WTC11 (cell line): ENCODE results near the gene CSRNP3. TPM values are rescaled to one million over a fixed set of nuclear protein-coding genes. Genes with fewer than 3 reads are reported as not detected.

Experiments
- ATAC-seq: fragments of 200-7000 bp; cut with Tn5 transposase; 2 replicates; pipeline ENCODE4 v1.10.0; 2021; ENCODE audit warnings: mild to moderate bottlenecking, moderate library complexity
- CTCF ChIA-PET: fragments of 300-600 bp; sonication (Branson Sonifier 250); formaldehyde crosslinking; loops from one replicate; lab custom pipeline; 2021; ENCODE audit warnings: antibody characterized with exemption; lab: Charles Lee
- POLR2A ChIA-PET: fragments of 350-600 bp; sonication (Branson Sonifier 250); formaldehyde crosslinking; loops from one replicate; lab custom pipeline; 2021; ENCODE audit warnings: antibody characterized with exemption; lab: Charles Lee
- DNase-seq: peaks from one replicate; pipeline ENCODE4 v3.0.0; 2021; ENCODE audit warnings: low spot score
- H3K27ac Mint-ChIP-seq: 2 replicates; pipeline ENCODE4 v1.8.0; 2021; ENCODE audit warnings: mixed read lengths
- H3K27me3 Mint-ChIP-seq: 2 replicates; pipeline ENCODE4 v1.8.0; 2021; ENCODE audit warnings: low read depth, mild to moderate bottlenecking, moderate library complexity, mixed read lengths
- H3K36me3 Mint-ChIP-seq: 2 replicates; pipeline ENCODE4 v1.8.0; 2021; ENCODE audit warnings: mixed read lengths
- H3K4me1 Mint-ChIP-seq: 2 replicates; pipeline ENCODE4 v1.8.0; 2022; ENCODE audit warnings: mixed read lengths
- H3K4me3 Mint-ChIP-seq: 2 replicates; pipeline ENCODE4 v1.8.0; 2021; ENCODE audit warnings: mild to moderate bottlenecking, moderate library complexity, mixed read lengths
- H3K9me3 Mint-ChIP-seq: 2 replicates; pipeline ENCODE4 v1.8.0; 2021; ENCODE audit warnings: mixed read lengths
- ELF4 ChIP-seq: sonication (generic); formaldehyde crosslinking; IDR thresholded peaks from 2 replicates; pipeline ENCODE4 v1.8.1; 2022; ENCODE audit warnings: low read depth, mild to moderate bottlenecking, moderate library complexity, missing genetic modification reagents
- EMX1 ChIP-seq: fragments of 250-450 bp; sonication (Bioruptor Pico); IDR thresholded peaks from 2 replicates; pipeline ENCODE4 v1.8.0; 2021; ENCODE audit warnings: mild to moderate bottlenecking
- GABPB1 ChIP-seq: sonication (generic); formaldehyde crosslinking; IDR thresholded peaks from 2 replicates; pipeline ENCODE4 v1.8.1; 2023; ENCODE audit warnings: mild to moderate bottlenecking, missing genetic modification reagents
- RORB ChIP-seq: fragments of 250-450 bp; sonication (Bioruptor Pico); IDR thresholded peaks from 2 replicates; pipeline ENCODE4 v1.9.0; 2021; ENCODE audit warnings: mild to moderate bottlenecking
- SMAD4 ChIP-seq: sonication (generic); formaldehyde crosslinking; IDR thresholded peaks from 2 replicates; pipeline ENCODE4 v1.8.0; 2022; ENCODE audit warnings: mild to moderate bottlenecking, missing genetic modification reagents
- ZNF138 ChIP-seq: sonication (generic); formaldehyde crosslinking; conservative IDR thresholded peaks from 2 replicates; pipeline ENCODE4 v1.8.1; 2022; ENCODE audit warnings: mild to moderate bottlenecking, moderate library complexity, missing genetic modification reagents
- ZNF263 ChIP-seq: sonication (generic); formaldehyde crosslinking; IDR thresholded peaks from 2 replicates; pipeline ENCODE4 v1.8.1; 2022; ENCODE audit warnings: low read depth, mild to moderate bottlenecking, moderate library complexity, missing genetic modification reagents
- ZNF671 ChIP-seq: fragments of 250-450 bp; sonication (Bioruptor Pico); IDR thresholded peaks from 2 replicates; pipeline ENCODE4 v1.8.0; 2021; ENCODE audit warnings: mild to moderate bottlenecking
- total RNA-seq: library from RNA; stranded (reverse); gene quantifications from 3 replicates; pipeline ENCODE4 v1.2.3, GENCODE V29; 2021
- TF ChIP-seq, protein P1 (sequence below): fragments of 250-450 bp; sonication (Bioruptor Pico); IDR thresholded peaks from 2 replicates; pipeline ENCODE4 v1.9.0; 2021; ENCODE audit warnings: mild to moderate bottlenecking
- TF ChIP-seq, protein P2 (sequence below): sonication (generic); formaldehyde crosslinking; IDR thresholded peaks from 2 replicates; pipeline ENCODE4 v1.8.0; 2023; ENCODE audit warnings: missing genetic modification reagents
- TF ChIP-seq, protein P3 (sequence below): fragments of 250-450 bp; sonication (Bioruptor Pico); IDR thresholded peaks from 2 replicates; pipeline ENCODE4 v1.9.0; 2021; ENCODE audit warnings: mild to moderate bottlenecking, borderline replicate concordance
- TF ChIP-seq, protein P4 (sequence below): fragments of 250-450 bp; sonication (Bioruptor Pico); conservative IDR thresholded peaks from 2 replicates; pipeline ENCODE4 v1.9.0; 2021; ENCODE audit warnings: mild to moderate bottlenecking
- TF ChIP-seq, protein P5 (sequence below): fragments of 250-450 bp; sonication (Bioruptor Pico); IDR thresholded peaks from 2 replicates; pipeline ENCODE4 v2.1.2; 2022; ENCODE audit warnings: mild to moderate bottlenecking, moderate library complexity
- TF ChIP-seq, protein P6 (sequence below): sonication (generic); formaldehyde crosslinking; conservative IDR thresholded peaks from 2 replicates; pipeline ENCODE4 v1.8.1; 2023; ENCODE audit warnings: mild to moderate bottlenecking, low read depth, missing genetic modification reagents, moderate library complexity
- TF ChIP-seq, protein P7 (sequence below): sonication (generic); formaldehyde crosslinking; IDR thresholded peaks from 2 replicates; pipeline ENCODE4 v1.8.1; 2022; ENCODE audit warnings: low read depth, mild to moderate bottlenecking, moderate library complexity, missing genetic modification reagents, borderline replicate concordance
- TF ChIP-seq, protein P8 (sequence below): sonication (generic); formaldehyde crosslinking; IDR thresholded peaks from 2 replicates; pipeline ENCODE4 v1.8.1; 2023; ENCODE audit warnings: mild to moderate bottlenecking, missing genetic modification reagents, borderline replicate concordance

Gene CSRNP3
- total RNA-seq, 1 experiment from 2014 or later, result 7.3 TPM

DNA sequence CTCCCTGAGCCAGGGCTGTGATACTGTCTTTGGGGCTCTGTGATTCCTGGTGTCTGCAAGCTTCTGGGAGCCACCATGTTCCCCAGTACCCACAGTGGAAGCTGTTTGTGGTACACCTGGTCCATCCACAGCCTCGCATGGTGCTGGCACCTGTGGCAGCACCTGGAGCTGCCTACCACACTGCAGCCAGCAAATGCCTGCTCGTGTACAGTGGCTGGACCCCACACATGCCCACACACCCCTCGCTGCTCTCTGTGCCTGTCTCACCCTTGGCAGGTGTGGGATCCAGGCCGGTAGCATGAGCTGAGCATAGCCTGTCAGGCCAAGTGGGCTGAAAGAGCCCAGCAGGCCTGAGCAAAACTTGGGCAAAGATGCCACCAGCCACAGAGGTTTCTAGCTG is 41.8 kb upstream of the CSRNP3 start (continued):
- TF ChIP-seq, protein P1, sequence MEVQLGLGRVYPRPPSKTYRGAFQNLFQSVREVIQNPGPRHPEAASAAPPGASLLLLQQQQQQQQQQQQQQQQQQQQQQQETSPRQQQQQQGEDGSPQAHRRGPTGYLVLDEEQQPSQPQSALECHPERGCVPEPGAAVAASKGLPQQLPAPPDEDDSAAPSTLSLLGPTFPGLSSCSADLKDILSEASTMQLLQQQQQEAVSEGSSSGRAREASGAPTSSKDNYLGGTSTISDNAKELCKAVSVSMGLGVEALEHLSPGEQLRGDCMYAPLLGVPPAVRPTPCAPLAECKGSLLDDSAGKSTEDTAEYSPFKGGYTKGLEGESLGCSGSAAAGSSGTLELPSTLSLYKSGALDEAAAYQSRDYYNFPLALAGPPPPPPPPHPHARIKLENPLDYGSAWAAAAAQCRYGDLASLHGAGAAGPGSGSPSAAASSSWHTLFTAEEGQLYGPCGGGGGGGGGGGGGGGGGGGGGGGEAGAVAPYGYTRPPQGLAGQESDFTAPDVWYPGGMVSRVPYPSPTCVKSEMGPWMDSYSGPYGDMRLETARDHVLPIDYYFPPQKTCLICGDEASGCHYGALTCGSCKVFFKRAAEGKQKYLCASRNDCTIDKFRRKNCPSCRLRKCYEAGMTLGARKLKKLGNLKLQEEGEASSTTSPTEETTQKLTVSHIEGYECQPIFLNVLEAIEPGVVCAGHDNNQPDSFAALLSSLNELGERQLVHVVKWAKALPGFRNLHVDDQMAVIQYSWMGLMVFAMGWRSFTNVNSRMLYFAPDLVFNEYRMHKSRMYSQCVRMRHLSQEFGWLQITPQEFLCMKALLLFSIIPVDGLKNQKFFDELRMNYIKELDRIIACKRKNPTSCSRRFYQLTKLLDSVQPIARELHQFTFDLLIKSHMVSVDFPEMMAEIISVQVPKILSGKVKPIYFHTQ (CRISPR knock-in tag), result no peak
- TF ChIP-seq, protein P2, sequence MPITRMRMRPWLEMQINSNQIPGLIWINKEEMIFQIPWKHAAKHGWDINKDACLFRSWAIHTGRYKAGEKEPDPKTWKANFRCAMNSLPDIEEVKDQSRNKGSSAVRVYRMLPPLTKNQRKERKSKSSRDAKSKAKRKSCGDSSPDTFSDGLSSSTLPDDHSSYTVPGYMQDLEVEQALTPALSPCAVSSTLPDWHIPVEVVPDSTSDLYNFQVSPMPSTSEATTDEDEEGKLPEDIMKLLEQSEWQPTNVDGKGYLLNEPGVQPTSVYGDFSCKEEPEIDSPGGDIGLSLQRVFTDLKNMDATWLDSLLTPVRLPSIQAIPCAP (CRISPR knock-in tag), result no peak
- TF ChIP-seq, protein P3, sequence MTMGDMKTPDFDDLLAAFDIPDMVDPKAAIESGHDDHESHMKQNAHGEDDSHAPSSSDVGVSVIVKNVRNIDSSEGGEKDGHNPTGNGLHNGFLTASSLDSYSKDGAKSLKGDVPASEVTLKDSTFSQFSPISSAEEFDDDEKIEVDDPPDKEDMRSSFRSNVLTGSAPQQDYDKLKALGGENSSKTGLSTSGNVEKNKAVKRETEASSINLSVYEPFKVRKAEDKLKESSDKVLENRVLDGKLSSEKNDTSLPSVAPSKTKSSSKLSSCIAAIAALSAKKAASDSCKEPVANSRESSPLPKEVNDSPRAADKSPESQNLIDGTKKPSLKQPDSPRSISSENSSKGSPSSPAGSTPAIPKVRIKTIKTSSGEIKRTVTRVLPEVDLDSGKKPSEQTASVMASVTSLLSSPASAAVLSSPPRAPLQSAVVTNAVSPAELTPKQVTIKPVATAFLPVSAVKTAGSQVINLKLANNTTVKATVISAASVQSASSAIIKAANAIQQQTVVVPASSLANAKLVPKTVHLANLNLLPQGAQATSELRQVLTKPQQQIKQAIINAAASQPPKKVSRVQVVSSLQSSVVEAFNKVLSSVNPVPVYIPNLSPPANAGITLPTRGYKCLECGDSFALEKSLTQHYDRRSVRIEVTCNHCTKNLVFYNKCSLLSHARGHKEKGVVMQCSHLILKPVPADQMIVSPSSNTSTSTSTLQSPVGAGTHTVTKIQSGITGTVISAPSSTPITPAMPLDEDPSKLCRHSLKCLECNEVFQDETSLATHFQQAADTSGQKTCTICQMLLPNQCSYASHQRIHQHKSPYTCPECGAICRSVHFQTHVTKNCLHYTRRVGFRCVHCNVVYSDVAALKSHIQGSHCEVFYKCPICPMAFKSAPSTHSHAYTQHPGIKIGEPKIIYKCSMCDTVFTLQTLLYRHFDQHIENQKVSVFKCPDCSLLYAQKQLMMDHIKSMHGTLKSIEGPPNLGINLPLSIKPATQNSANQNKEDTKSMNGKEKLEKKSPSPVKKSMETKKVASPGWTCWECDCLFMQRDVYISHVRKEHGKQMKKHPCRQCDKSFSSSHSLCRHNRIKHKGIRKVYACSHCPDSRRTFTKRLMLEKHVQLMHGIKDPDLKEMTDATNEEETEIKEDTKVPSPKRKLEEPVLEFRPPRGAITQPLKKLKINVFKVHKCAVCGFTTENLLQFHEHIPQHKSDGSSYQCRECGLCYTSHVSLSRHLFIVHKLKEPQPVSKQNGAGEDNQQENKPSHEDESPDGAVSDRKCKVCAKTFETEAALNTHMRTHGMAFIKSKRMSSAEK (CRISPR knock-in tag), result no peak
- no peak for TF ChIP-seq ZNF138
- TF ChIP-seq, protein P4, sequence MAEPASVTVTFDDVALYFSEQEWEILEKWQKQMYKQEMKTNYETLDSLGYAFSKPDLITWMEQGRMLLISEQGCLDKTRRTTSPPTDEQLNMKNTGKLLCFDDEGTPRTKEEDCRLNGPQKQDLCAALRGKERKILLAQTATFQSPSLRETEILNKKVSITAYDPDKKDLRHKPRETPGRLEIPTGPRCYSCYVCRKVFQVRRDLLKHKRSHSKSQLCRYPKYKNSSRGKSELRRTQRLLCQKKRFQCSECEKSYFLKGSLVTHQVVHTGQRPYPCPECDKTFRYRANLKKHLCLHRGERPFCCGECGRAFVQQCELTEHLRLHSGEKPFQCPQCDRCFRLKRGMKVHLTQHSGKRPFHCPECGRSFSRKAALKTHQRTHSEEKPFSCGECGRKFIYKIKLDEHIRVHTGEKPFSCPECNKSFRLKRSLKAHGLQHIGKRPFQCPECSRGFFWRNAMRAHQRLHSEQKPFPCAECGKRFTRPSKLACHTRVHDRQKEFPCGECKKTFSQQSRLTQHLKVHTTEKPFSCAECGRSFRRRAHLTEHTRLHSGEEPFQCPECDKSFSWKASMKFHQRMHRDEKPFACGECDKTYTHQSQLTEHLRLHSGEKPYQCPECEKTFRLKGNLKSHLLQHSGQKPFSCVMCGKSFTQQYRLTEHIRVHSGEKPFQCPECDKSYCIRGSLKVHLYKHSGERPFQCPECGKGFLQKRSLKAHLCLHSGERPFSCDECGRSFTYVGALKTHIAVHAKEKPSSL, result no peak
- no peak for TF ChIP-seq EMX1 (CRISPR knock-in tag)
- no peak for TF ChIP-seq RORB
- TF ChIP-seq ZNF263 (CRISPR knock-in tag), result no peak
- TF ChIP-seq, protein P5, sequence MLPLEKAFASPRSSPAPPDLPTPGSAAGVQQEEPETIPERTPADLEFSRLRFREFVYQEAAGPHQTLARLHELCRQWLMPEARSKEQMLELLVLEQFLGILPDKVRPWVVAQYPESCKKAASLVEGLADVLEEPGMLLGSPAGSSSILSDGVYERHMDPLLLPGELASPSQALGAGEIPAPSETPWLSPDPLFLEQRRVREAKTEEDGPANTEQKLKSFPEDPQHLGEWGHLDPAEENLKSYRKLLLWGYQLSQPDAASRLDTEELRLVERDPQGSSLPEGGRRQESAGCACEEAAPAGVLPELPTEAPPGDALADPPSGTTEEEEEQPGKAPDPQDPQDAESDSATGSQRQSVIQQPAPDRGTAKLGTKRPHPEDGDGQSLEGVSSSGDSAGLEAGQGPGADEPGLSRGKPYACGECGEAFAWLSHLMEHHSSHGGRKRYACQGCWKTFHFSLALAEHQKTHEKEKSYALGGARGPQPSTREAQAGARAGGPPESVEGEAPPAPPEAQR, result no peak
- TF ChIP-seq, all 79 proteins: peak for 0

DNA sequence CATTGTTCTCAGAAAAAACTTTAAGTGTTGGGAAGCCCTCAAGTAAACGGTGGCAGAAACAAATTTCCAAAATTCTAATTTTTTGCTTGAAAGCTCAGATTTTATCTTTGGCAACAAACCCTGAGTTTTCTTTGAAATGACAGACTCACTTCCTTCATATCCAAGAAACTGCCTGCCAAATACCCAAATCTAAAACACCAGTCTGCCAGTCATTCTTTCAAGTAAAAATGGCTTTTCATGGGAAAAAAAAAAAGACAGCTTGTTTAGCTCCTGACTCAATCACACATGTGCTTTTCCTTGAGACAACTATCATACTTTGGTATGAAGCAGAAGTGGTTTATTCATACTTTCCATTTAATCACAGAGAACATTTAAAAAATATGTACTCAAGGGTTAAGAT is 40.6 kb upstream of the CSRNP3 start:
- Mint-ChIP-seq H3K27ac (no peak overlapping the region), H3K9me3 (peaks cover 18% of the 10 kb centered on the region), H3K4me1 (peaks cover 7% of the 10 kb centered on the region; the same call in 1 of the 2 replicates), H3K4me3 (no peak overlapping the region), H3K27me3 (no peaks in the 10 kb centered on the region), H3K36me3 (peaks cover 11% of the 10 kb centered on the region)
- no peak for ATAC-seq
- no peak for DNase-seq
- POLR2A ChIA-PET, result no interaction called here
- CTCF ChIA-PET, result no interaction called here
- no peak for TF ChIP-seq GABPB1 (CRISPR knock-in tag)
- no peak for TF ChIP-seq ELF4
- no peak for TF ChIP-seq ZNF671 (CRISPR knock-in tag)
- TF ChIP-seq, protein P6, sequence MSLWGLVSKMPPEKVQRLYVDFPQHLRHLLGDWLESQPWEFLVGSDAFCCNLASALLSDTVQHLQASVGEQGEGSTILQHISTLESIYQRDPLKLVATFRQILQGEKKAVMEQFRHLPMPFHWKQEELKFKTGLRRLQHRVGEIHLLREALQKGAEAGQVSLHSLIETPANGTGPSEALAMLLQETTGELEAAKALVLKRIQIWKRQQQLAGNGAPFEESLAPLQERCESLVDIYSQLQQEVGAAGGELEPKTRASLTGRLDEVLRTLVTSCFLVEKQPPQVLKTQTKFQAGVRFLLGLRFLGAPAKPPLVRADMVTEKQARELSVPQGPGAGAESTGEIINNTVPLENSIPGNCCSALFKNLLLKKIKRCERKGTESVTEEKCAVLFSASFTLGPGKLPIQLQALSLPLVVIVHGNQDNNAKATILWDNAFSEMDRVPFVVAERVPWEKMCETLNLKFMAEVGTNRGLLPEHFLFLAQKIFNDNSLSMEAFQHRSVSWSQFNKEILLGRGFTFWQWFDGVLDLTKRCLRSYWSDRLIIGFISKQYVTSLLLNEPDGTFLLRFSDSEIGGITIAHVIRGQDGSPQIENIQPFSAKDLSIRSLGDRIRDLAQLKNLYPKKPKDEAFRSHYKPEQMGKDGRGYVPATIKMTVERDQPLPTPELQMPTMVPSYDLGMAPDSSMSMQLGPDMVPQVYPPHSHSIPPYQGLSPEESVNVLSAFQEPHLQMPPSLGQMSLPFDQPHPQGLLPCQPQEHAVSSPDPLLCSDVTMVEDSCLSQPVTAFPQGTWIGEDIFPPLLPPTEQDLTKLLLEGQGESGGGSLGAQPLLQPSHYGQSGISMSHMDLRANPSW (CRISPR knock-in tag), result no peak
- TF ChIP-seq, protein P7, sequence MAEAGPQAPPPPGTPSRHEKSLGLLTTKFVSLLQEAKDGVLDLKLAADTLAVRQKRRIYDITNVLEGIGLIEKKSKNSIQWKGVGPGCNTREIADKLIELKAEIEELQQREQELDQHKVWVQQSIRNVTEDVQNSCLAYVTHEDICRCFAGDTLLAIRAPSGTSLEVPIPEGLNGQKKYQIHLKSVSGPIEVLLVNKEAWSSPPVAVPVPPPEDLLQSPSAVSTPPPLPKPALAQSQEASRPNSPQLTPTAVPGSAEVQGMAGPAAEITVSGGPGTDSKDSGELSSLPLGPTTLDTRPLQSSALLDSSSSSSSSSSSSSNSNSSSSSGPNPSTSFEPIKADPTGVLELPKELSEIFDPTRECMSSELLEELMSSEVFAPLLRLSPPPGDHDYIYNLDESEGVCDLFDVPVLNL (CRISPR knock-in tag), result no peak
- TF ChIP-seq, protein P8, sequence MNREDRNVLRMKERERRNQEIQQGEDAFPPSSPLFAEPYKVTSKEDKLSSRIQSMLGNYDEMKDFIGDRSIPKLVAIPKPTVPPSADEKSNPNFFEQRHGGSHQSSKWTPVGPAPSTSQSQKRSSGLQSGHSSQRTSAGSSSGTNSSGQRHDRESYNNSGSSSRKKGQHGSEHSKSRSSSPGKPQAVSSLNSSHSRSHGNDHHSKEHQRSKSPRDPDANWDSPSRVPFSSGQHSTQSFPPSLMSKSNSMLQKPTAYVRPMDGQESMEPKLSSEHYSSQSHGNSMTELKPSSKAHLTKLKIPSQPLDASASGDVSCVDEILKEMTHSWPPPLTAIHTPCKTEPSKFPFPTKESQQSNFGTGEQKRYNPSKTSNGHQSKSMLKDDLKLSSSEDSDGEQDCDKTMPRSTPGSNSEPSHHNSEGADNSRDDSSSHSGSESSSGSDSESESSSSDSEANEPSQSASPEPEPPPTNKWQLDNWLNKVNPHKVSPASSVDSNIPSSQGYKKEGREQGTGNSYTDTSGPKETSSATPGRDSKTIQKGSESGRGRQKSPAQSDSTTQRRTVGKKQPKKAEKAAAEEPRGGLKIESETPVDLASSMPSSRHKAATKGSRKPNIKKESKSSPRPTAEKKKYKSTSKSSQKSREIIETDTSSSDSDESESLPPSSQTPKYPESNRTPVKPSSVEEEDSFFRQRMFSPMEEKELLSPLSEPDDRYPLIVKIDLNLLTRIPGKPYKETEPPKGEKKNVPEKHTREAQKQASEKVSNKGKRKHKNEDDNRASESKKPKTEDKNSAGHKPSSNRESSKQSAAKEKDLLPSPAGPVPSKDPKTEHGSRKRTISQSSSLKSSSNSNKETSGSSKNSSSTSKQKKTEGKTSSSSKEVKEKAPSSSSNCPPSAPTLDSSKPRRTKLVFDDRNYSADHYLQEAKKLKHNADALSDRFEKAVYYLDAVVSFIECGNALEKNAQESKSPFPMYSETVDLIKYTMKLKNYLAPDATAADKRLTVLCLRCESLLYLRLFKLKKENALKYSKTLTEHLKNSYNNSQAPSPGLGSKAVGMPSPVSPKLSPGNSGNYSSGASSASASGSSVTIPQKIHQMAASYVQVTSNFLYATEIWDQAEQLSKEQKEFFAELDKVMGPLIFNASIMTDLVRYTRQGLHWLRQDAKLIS (CRISPR knock-in tag), result no peak
- TF ChIP-seq SMAD4, result no peak
